HepG2 (cell line): ENCODE measurements around the gene DSN1. TPM values are rescaled to one million over a fixed set of nuclear protein-coding genes. Genes with fewer than 3 reads are reported as not detected.

Source experiments
- ATAC-seq: fragments of 200-7000 bp; cut with Tn5 transposase; 3 replicates; pipeline ENCODE4 v1.9.1; 2020; ENCODE audit warnings: mild to moderate bottlenecking, moderate library complexity
- BruUV-seq: library from RNA; stranded (reverse); fragments of 400-500 nt; replicated peaks from 2 replicates; lab custom pipeline; 2021; lab: Mats Ljungman, UMichigan
- CTCF ChIA-PET: fragments of 300-600 bp; formaldehyde crosslinking; extraction: SDS; loops from one replicate; lab custom pipeline; 2021; ENCODE audit warnings: low total read pairs, inconsistent platforms, low intra/inter-chr PET ratio; lab: Yijun Ruan, JAX
- POLR2A ChIA-PET: fragments of 350-600 bp; sonication (Branson Sonifier 250); formaldehyde crosslinking; loops from one replicate; lab custom pipeline; 2020; ENCODE audit warnings: antibody characterized with exemption, inconsistent platforms; lab: Yijun Ruan, JAX
- DNase-seq: peaks from one replicate; pipeline ENCODE4 v3.0.0-alpha.2; 2015; ENCODE audit warnings: low spot score
- FAIRE-seq: peaks from 3 replicates; lab custom pipeline; 2011; peaks lifted over from hg19 to GRCh38; lab: Jason Lieb, UNC
- H2AFZ ChIP-seq: one replicate; pipeline ENCODE4 v1.6.1; 2011; ENCODE audit warnings: low read length, inconsistent platforms
- H3K27ac ChIP-seq: fragments of 300-600 bp; 3 replicates; pipeline ENCODE4 v1.8.0; 2011; ENCODE audit warnings: mixed run types, mild to moderate bottlenecking, mixed read lengths, low read length, inconsistent platforms; ENCODE audit not compliant: insufficient read depth; ENCODE audit errors: extremely low read length
- H3K27me3 ChIP-seq, 2 experiments: fragments of 200-600 bp in 1 of 2; 2 replicates in 1 of 2; 3 replicates in 1 of 2; pipeline versions ENCODE4 v1.6.0 to v1.8.0; 2011; ENCODE audit warnings: low read length in 2 of 2, mild to moderate bottlenecking in 2 of 2, moderate library complexity in 2 of 2, inconsistent platforms in 1 of 2; ENCODE audit not compliant: insufficient read depth in 2 of 2, control insufficient read depth in 1 of 2
- H3K36me3 ChIP-seq, 2 experiments: fragments of 200-600 bp in 1 of 2; replicated peaks in 1 of 2; 2 replicates in 1 of 2; 3 replicates in 1 of 2; pipeline versions ENCODE4 v1.5.1 to v1.8.0; 2011; ENCODE audit warnings: low read length in 2 of 2, inconsistent platforms in 1 of 2; ENCODE audit not compliant: insufficient read depth in 2 of 2, control insufficient read depth in 1 of 2
- H3K4me1 ChIP-seq: 2 replicates; pipeline ENCODE4 v1.5.1; 2012; ENCODE audit warnings: low read length, inconsistent platforms; ENCODE audit not compliant: insufficient read depth
- H3K4me2 ChIP-seq: 2 replicates; pipeline ENCODE4 v1.6.0; 2011; ENCODE audit warnings: low read depth, low read length, inconsistent platforms
- H3K4me3 ChIP-seq, 3 experiments: fragments of 200-600 bp in 1 of 3; sonication (generic), shearing (Covaris generic) in 1 of 3; replicated peaks in 1 of 3; 2 replicates each; pipeline ENCODE4 v1.5.1; 2011 to 2016; ENCODE audit warnings: low read length in 3 of 3, inconsistent platforms in 2 of 3, low read depth in 2 of 3, mild to moderate bottlenecking in 2 of 3, control low read depth in 1 of 3, mixed read lengths in 1 of 3; ENCODE audit not compliant: insufficient read depth in 1 of 3
- H3K79me2 ChIP-seq: one replicate; pipeline ENCODE4 v1.6.1; 2011; ENCODE audit warnings: low read length, inconsistent platforms; ENCODE audit not compliant: insufficient read depth
- H3K9ac ChIP-seq: 2 replicates; pipeline ENCODE4 v1.6.0; 2011; ENCODE audit warnings: mild to moderate bottlenecking, low read depth, low read length, inconsistent platforms; ENCODE audit not compliant: insufficient read depth
- H3K9me3 ChIP-seq: 2 replicates; pipeline ENCODE4 v1.5.1; 2012; ENCODE audit warnings: mild to moderate bottlenecking, low read length
- H4K20me1 ChIP-seq: 2 replicates; pipeline ENCODE4 v1.6.0; 2011; ENCODE audit warnings: inconsistent platforms, mild to moderate bottlenecking, low read length, moderate library complexity; ENCODE audit not compliant: insufficient read depth
- ARID2 ChIP-seq: sonication (generic); formaldehyde crosslinking; IDR thresholded peaks from 2 replicates; pipeline ENCODE4 v1.8.1; 2022; ENCODE audit warnings: mild to moderate bottlenecking, missing genetic modification reagents, borderline replicate concordance
- ARNT ChIP-seq: fragments of 450-650 bp; IDR thresholded peaks from 2 replicates; pipeline ENCODE4 v1.6.1; 2017
- CBX2 ChIP-seq, 2 experiments: fragments of 200-600 bp in 1 of 2; sonication (generic); formaldehyde crosslinking in 1 of 2; IDR thresholded peaks; 2 replicates each; pipeline versions ENCODE4 v1.7.0 to v1.8.1; 2018 to 2022; ENCODE audit warnings: low read depth in 2 of 2, low read length in 1 of 2, mild to moderate bottlenecking in 1 of 2, missing genetic modification reagents in 1 of 2
- ETV5 ChIP-seq: IDR thresholded peaks from 2 replicates; pipeline ENCODE4 v1.6.1; 2018; ENCODE audit warnings: missing biosample characterization, missing genetic modification reagents, inconsistent platforms, borderline replicate concordance
- HDAC1 ChIP-seq: sonication (generic); formaldehyde crosslinking; IDR thresholded peaks from 2 replicates; pipeline ENCODE4 v1.5.1; 2020; ENCODE audit warnings: mild to moderate bottlenecking, missing genetic modification reagents
- HNRNPLL ChIP-seq: fragments of 200-400 bp; formaldehyde crosslinking; IDR thresholded peaks from 2 replicates; pipeline ENCODE4 v1.6.1; 2017; ENCODE audit warnings: mild to moderate bottlenecking, low read depth, low read length; ENCODE audit not compliant: poor library complexity, severe bottlenecking
- ISX ChIP-seq: sonication (generic); formaldehyde crosslinking; conservative IDR thresholded peaks from 2 replicates; pipeline ENCODE4 v1.5.0; 2020; ENCODE audit warnings: missing genetic modification reagents
- MAFK ChIP-seq, 2 experiments: IDR thresholded peaks in 1 of 2; conservative IDR thresholded peaks in 1 of 2; 2 replicates each; pipeline ENCODE4 v1.6.1; 2011; ENCODE audit warnings: improper control_type of control experiment in 2 of 2, low read length in 2 of 2
- NFATC3 ChIP-seq: sonication (generic); formaldehyde crosslinking; IDR thresholded peaks from 2 replicates; pipeline ENCODE4 v1.5.1; 2020; ENCODE audit warnings: mild to moderate bottlenecking, missing genetic modification reagents
- TBX2 ChIP-seq: sonication (generic); formaldehyde crosslinking; IDR thresholded peaks from 2 replicates; pipeline ENCODE4 v1.5.0; 2020; ENCODE audit warnings: missing genetic modification reagents, mild to moderate bottlenecking, borderline replicate concordance
- TGIF2 ChIP-seq: IDR thresholded peaks from 2 replicates; pipeline ENCODE4 v1.6.1; 2016; ENCODE audit warnings: control low read depth, missing compliant biosample characterization
- U2AF2 ChIP-seq: fragments of 200-400 bp; formaldehyde crosslinking; IDR thresholded peaks from 2 replicates; pipeline ENCODE4 v1.6.1; 2017; ENCODE audit warnings: low read depth, mild to moderate bottlenecking, low read length
- ZFP90 ChIP-seq: sonication (generic); formaldehyde crosslinking; IDR thresholded peaks from 2 replicates; pipeline ENCODE4 v1.8.0; 2022; ENCODE audit warnings: missing genetic modification reagents, mild to moderate bottlenecking, inconsistent platforms, borderline replicate concordance
- ZNF335 ChIP-seq: sonication (generic); formaldehyde crosslinking; IDR thresholded peaks from 2 replicates; pipeline ENCODE4 v1.4.0; 2020; ENCODE audit warnings: missing genetic modification reagents
- ZNF451 ChIP-seq: sonication (generic); formaldehyde crosslinking; IDR thresholded peaks from 2 replicates; pipeline ENCODE4 v1.5.0; 2020; ENCODE audit warnings: mild to moderate bottlenecking, missing genetic modification reagents
- ZNF777 ChIP-seq: sonication (generic); formaldehyde crosslinking; IDR thresholded peaks from 2 replicates; pipeline ENCODE4 v1.4.0; 2020; ENCODE audit warnings: missing genetic modification reagents
- WGBS: methylation state at CpG from one replicate; pipeline ENCODE4 v1.1.6; 2017; ENCODE audit warnings: low lambda C conversion rate; 5-methylcytosine and 5-hydroxymethylcytosine counted together
- in situ Hi-C: cut with HindIII; loops from 2 replicates; pipeline ENCODE4 v1.10.0; 2017; ENCODE audit warnings: low pct_unique_long_range_greater_than_20kb; ENCODE audit not compliant: extremely low pct_ligation_motif_present
- intact Hi-C: fragments of 100-400 bp; cut with micrococcal nuclease; formaldehyde crosslinking; loops from one replicate; pipeline ENCODE4 v1.10.0; 2022; ENCODE audit not compliant: unreplicated experiment
- polyA plus RNA-seq, 8 experiments: library from polyadenylated mRNA; depleted of rRNA in 3 of 8; stranded (reverse) in 7 of 8; unstranded in 1 of 8; fragments of >200 nt; fragmentation: Illumina TruSeq in 4 of 8; extraction: Trizol in 4 of 8; gene quantifications; 2 replicates each; pipeline versions ENCODE4 v1.2.1 to v1.2.3, GENCODE V29; 2011 to 2016; ENCODE audit warnings: low read depth in 4 of 8, missing spikeins in 1 of 8, mixed read lengths in 1 of 8; ENCODE audit not compliant: insufficient read depth in 1 of 8
- total RNA-seq, 5 experiments: library from RNA; depleted of rRNA; stranded (reverse); fragments of >200 nt; fragmentation: Illumina TruSeq; extraction: Trizol; gene quantifications; 2 replicates each; pipeline ENCODE4 v1.2.3, GENCODE V29; 2016; ENCODE audit warnings: low read depth in 1 of 5
- TF ChIP-seq, protein P1 (sequence below): sonication (generic); formaldehyde crosslinking; conservative IDR thresholded peaks from 2 replicates; pipeline ENCODE4 v1.8.0; 2022; ENCODE audit warnings: missing genetic modification reagents
- TF ChIP-seq, protein P2 (sequence below): IDR thresholded peaks from 2 replicates; pipeline ENCODE4 v1.6.1; 2016; ENCODE audit warnings: low read depth, control low read depth
- TF ChIP-seq, protein P3 (sequence below): sonication (generic); formaldehyde crosslinking; IDR thresholded peaks from 2 replicates; pipeline ENCODE4 v1.8.1; 2023; ENCODE audit warnings: mild to moderate bottlenecking, missing genetic modification reagents
- TF ChIP-seq, protein P4 (sequence below): IDR thresholded peaks from 2 replicates; pipeline ENCODE4 v1.6.1; 2016; ENCODE audit warnings: low read depth, borderline replicate concordance
- TF ChIP-seq, protein P5 (sequence below): sonication (generic); formaldehyde crosslinking; IDR thresholded peaks from 2 replicates; pipeline ENCODE4 v1.8.1; 2023; ENCODE audit warnings: mild to moderate bottlenecking, missing genetic modification reagents, borderline replicate concordance

DSN1 gene
- total and polyA plus RNA-seq, 2 of the 13 experiments (the other 11 are each of a cell fraction or from before 2014, with no cell fraction given), result 18.7 to 53.7 TPM

DNA sequence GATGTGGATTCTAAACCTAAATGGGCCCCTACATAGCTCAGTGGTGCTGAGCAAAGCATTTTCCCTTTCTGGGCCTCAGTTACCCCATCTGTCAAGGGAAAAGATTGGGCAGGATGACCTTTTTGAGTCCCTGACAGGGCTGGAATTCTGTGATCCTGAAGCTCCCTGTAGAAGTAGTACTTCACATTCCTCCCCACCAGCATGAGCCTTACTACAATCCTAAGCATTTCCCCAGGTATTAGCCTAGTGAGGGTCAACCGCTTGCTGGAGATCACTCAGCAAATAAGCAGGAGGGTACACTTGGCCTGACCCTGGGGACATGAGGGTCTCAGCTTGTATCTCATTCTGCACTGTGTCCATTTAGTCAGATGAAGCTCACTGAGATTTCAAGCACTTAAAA, 41.1 kb downstream of the DSN1 start:
- Histone ChIP-seq H3K4me3 (no peak overlapping the region), H3K4me2 (no peak overlapping the region), H3K9ac (no peak overlapping the region), H4K20me1 (no peaks in the 10 kb centered on the region), H3K36me3 (no peaks in the 10 kb centered on the region), H3K79me2 (peaks cover 19% of the 10 kb centered on the region), H3K27me3 (no peaks in the 10 kb centered on the region), H2AFZ (no peak overlapping the region), H3K9me3 (no peaks in the 10 kb centered on the region), H3K4me1 (peaks cover 39% of the 10 kb centered on the region), H3K27ac (no peak overlapping the region)
- FAIRE-seq (no peak), DNase-seq (no peak), ATAC-seq (no peak)
- WGBS, result 95% methylated on average over 1 of the region's 1 CpG
- ChIA-PET POLR2A (interaction anchor here (1.7 to 2.4 kb wide), 2 partner anchors 13 to 41 kb away, joined by 6 to 19 read pairs; partner anchors contain the start of genes DSN1 and NDRG3), CTCF (no interaction called here)
- intact Hi-C loops (no loop called here), in situ Hi-C loops (no loop called here)
- BruUV-seq, result no TSS peak
- TF ChIP-seq ZNF335 (CRISPR knock-in tag), result no peak
- TF ChIP-seq, protein P1, sequence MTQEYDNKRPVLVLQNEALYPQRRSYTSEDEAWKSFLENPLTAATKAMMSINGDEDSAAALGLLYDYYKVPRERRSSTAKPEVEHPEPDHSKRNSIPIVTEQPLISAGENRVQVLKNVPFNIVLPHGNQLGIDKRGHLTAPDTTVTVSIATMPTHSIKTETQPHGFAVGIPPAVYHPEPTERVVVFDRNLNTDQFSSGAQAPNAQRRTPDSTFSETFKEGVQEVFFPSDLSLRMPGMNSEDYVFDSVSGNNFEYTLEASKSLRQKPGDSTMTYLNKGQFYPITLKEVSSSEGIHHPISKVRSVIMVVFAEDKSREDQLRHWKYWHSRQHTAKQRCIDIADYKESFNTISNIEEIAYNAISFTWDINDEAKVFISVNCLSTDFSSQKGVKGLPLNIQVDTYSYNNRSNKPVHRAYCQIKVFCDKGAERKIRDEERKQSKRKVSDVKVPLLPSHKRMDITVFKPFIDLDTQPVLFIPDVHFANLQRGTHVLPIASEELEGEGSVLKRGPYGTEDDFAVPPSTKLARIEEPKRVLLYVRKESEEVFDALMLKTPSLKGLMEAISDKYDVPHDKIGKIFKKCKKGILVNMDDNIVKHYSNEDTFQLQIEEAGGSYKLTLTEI (CRISPR knock-in tag), result no peak
- TF ChIP-seq, protein P2, sequence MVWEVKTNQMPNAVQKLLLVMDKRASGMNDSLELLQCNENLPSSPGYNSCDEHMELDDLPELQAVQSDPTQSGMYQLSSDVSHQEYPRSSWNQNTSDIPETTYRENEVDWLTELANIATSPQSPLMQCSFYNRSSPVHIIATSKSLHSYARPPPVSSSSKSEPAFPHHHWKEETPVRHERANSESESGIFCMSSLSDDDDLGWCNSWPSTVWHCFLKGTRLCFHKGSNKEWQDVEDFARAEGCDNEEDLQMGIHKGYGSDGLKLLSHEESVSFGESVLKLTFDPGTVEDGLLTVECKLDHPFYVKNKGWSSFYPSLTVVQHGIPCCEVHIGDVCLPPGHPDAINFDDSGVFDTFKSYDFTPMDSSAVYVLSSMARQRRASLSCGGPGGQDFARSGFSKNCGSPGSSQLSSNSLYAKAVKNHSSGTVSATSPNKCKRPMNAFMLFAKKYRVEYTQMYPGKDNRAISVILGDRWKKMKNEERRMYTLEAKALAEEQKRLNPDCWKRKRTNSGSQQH (CRISPR knock-in tag), result no peak
- no peak for TF ChIP-seq ARNT
- TF ChIP-seq ZNF777 (CRISPR knock-in tag), result no peak
- no peak for TF ChIP-seq ISX
- no peak for TF ChIP-seq U2AF2
- TF ChIP-seq, protein P3, sequence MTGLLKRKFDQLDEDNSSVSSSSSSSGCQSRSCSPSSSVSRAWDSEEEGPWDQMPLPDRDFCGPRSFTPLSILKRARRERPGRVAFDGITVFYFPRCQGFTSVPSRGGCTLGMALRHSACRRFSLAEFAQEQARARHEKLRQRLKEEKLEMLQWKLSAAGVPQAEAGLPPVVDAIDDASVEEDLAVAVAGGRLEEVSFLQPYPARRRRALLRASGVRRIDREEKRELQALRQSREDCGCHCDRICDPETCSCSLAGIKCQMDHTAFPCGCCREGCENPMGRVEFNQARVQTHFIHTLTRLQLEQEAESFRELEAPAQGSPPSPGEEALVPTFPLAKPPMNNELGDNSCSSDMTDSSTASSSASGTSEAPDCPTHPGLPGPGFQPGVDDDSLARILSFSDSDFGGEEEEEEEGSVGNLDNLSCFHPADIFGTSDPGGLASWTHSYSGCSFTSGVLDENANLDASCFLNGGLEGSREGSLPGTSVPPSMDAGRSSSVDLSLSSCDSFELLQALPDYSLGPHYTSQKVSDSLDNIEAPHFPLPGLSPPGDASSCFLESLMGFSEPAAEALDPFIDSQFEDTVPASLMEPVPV, result no peak
- TF ChIP-seq MAFK (conservative IDR thresholded peaks at IDR 0.05 in 1 of 2, IDR thresholded peaks at IDR 0.05 in 1 of 2; ENCODE audit: low read length in 2 of 2), result peak; percentile 16 to 32; a peak in 1 of 4 replicates
- TF ChIP-seq, protein P4, sequence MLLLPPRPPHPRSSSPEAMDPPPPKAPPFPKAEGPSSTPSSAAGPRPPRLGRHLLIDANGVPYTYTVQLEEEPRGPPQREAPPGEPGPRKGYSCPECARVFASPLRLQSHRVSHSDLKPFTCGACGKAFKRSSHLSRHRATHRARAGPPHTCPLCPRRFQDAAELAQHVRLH (CRISPR knock-in tag), result no peak
- no peak for TF ChIP-seq ZNF451 (CRISPR knock-in tag)
- no peak for TF ChIP-seq HNRNPLL
- TF ChIP-seq TGIF2 (CRISPR knock-in tag), result 0 out of 2 replicates have a peak, but pooled peaks have one; percentile 23
- TF ChIP-seq ZFP90 (CRISPR knock-in tag), result no peak
- no peak for TF ChIP-seq NFATC3 (CRISPR knock-in tag)
- peak; percentile 11; the same call in 1 of the 2 replicates for TF ChIP-seq TBX2 (CRISPR knock-in tag)
- no peak for TF ChIP-seq ETV5 (CRISPR knock-in tag)
- no peak for TF ChIP-seq CBX2 (IDR thresholded peaks at IDR 0.05; ENCODE audit: low read depth, low read length)
- TF ChIP-seq CBX2 (CRISPR knock-in tag; IDR thresholded peaks at IDR 0.05; ENCODE audit: low read depth), result no peak
- no peak for TF ChIP-seq ARID2 (CRISPR knock-in tag)
- TF ChIP-seq, protein P5, sequence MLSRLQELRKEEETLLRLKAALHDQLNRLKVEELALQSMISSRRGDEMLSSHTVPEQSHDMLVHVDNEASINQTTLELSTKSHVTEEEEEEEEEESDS (CRISPR knock-in tag), result no peak
- no peak for TF ChIP-seq HDAC1 (CRISPR knock-in tag)
